Muscle of leg (tissue), 11 donors: ENCODE results near the gene AHCYL1. TPM values are rescaled to one million over a fixed set of nuclear protein-coding genes. Genes with fewer than 3 reads are reported as not detected.
A peak's percentile ranks its signal among the peaks of the same experiment; 100 is the strongest.

Source experiments
- DNase-seq: peaks from one replicate; pipeline ENCODE4 v3.0.0; 2013
- H3K27ac ChIP-seq: one replicate; pipeline ENCODE4 v1.5.1; 2013; ENCODE audit warnings: mild to moderate bottlenecking, low read length, control low read depth
- H3K27me3 ChIP-seq: one replicate; pipeline ENCODE4 v1.6.1; 2013; ENCODE audit warnings: low read length; ENCODE audit not compliant: control insufficient read depth, insufficient read depth
- H3K36me3 ChIP-seq: one replicate; pipeline ENCODE4 v1.6.1; 2013; ENCODE audit warnings: low read length; ENCODE audit not compliant: control insufficient read depth, insufficient read depth
- H3K4me1 ChIP-seq: one replicate; pipeline ENCODE4 v1.6.1; 2013; ENCODE audit warnings: low read length; ENCODE audit not compliant: control insufficient read depth, insufficient read depth
- H3K4me3 ChIP-seq: one replicate; pipeline ENCODE4 v1.5.1; 2013; ENCODE audit warnings: low read length, control low read depth
- H3K9me3 ChIP-seq: replicated peaks from 2 replicates; pipeline ENCODE4 v1.6.1; 2013; ENCODE audit warnings: low read depth, low read length; ENCODE audit not compliant: control insufficient read depth
- WGBS: methylation state at CpG from one replicate; pipeline ENCODE4 v1.1.5; 2013; ENCODE audit warnings: missing lambda C conversion rate; ENCODE audit not compliant: insufficient coverage; 5-methylcytosine and 5-hydroxymethylcytosine counted together
- polyA plus RNA-seq, 8 donors: library from polyadenylated mRNA; unstranded; fragments of 120-200 nt; gene quantifications; one replicate each; pipeline versions ENCODE4 v1.2.1 to v1.2.3, GENCODE V29; 2013; ENCODE audit warnings: inconsistent platforms in 1 of 8, low replicate concordance in 1 of 8; ENCODE audit not compliant: insufficient read length in 8 of 8, insufficient read depth in 1 of 8
- total RNA-seq: library from RNA; stranded (reverse); fragments of 120-200 nt; gene quantifications from one replicate; pipeline ENCODE4 v1.2.4, GENCODE V29; 2013

The AHCYL1 gene
- total and polyA plus RNA-seq, 9 donors = 20.6 to 50.9 (median 40.4) TPM

- Histone ChIP-seq H3K9me3 (no peaks in the 10 kb centered on the region), H3K4me1 (peaks cover 5% of the 10 kb centered on the region), H3K27me3 (no peaks in the 10 kb centered on the region), H3K4me3 (no peak overlapping the region), H3K36me3 (peaks cover 91% of the 10 kb centered on the region), H3K27ac (no peak overlapping the region)
- WGBS = 88% methylated on average over 4 of the region's 5 CpGs
- DNase-seq = no peak
Observed at GRCh38 chr1:110048240-110048639, 63.7 kb downstream of the AHCYL1 start.

GRCh38 chr1:110048923-110049601 lies 64.5 kb downstream of the AHCYL1 start:
- Histone ChIP-seq H3K9me3 (no peaks in the 10 kb centered on the region), H3K36me3 (peaks cover 91% of the 10 kb centered on the region), H3K4me1 (peaks cover 5% of the 10 kb centered on the region), H3K27me3 (no peaks in the 10 kb centered on the region), H3K4me3 (no peak overlapping the region), H3K27ac (no peak overlapping the region)
- DNase-seq = no peak
- 92% methylated on average over 6 of the region's 9 CpGs for WGBS

- peaks cover 93% of the 10 kb centered on the region for H3K36me3 ChIP-seq
- no peak overlapping the region for H3K27ac ChIP-seq
- peaks cover 5% of the 10 kb centered on the region for H3K4me1 ChIP-seq
- no peaks in the 10 kb centered on the region for H3K9me3 ChIP-seq
- H3K27me3 ChIP-seq = no peaks in the 10 kb centered on the region
- DNase-seq = no peak
- 85% methylated on average over 7 of the region's 11 CpGs for WGBS
- H3K4me3 ChIP-seq = no peak overlapping the region
Observed at GRCh38 chr1:110049801-110050601, 65.4 kb downstream of the AHCYL1 start.

GRCh38 chr1:110050602-110051261 lies 66.2 kb downstream of the AHCYL1 start:
- DNase-seq = no peak
- Histone ChIP-seq H3K27ac (no peak overlapping the region), H3K4me3 (no peak overlapping the region), H3K27me3 (no peaks in the 10 kb centered on the region), H3K4me1 (peaks cover 5% of the 10 kb centered on the region), H3K9me3 (no peaks in the 10 kb centered on the region), H3K36me3 (peaks cover 93% of the 10 kb centered on the region)
- 79% methylated on average over 2 of the region's 4 CpGs for WGBS

- H3K36me3 ChIP-seq = peaks cover 93% of the 10 kb centered on the region
- H3K9me3 ChIP-seq = no peaks in the 10 kb centered on the region
Observed at GRCh38 chr1:110051262-110051648, 66.7 kb downstream of the AHCYL1 start.

GRCh38 chr1:110053552-110054428 lies 69.2 kb downstream of the AHCYL1 start:
- DNase-seq = peak; percentile 53
- Histone ChIP-seq H3K9me3 (no peaks in the 10 kb centered on the region), H3K4me3 (no peak overlapping the region), H3K27ac (no peak overlapping the region), H3K36me3 (peaks cover 93% of the 10 kb centered on the region), H3K27me3 (no peaks in the 10 kb centered on the region), H3K4me1 (peaks cover 6% of the 10 kb centered on the region)
- WGBS = 72% methylated on average over 10 of the region's 16 CpGs

More at GRCh38 chr1:110051262-110051648, 66.7 kb downstream of the AHCYL1 start:
- DNase-seq = no peak
- Histone ChIP-seq H3K27me3 (no peaks in the 10 kb centered on the region), H3K4me1 (peaks cover 5% of the 10 kb centered on the region), H3K4me3 (no peak overlapping the region), H3K27ac (no peak overlapping the region)
- WGBS = 86% methylated on average over 1 of the region's 2 CpGs

GRCh38 chr1:110055493-110056284 lies 71.1 kb downstream of the AHCYL1 start:
- Histone ChIP-seq H3K36me3 (peaks cover 85% of the 10 kb centered on the region), H3K9me3 (no peaks in the 10 kb centered on the region), H3K27me3 (no peaks in the 10 kb centered on the region), H3K4me3 (no peak overlapping the region), H3K4me1 (peaks cover 2% of the 10 kb centered on the region), H3K27ac (no peak overlapping the region)
- DNase-seq = no peak
- WGBS = 67% methylated on average over 1 of the region's 5 CpGs

- no peaks in the 10 kb centered on the region for H3K9me3 ChIP-seq
- H3K27ac ChIP-seq = no peak overlapping the region
- H3K4me1 ChIP-seq = peaks cover 2% of the 10 kb centered on the region
- H3K27me3 ChIP-seq = no peaks in the 10 kb centered on the region
- 86% methylated on average over 4 of the region's 4 CpGs for WGBS
- H3K36me3 ChIP-seq = peaks cover 84% of the 10 kb centered on the region
- no peak overlapping the region for H3K4me3 ChIP-seq
- no peak for DNase-seq
Observed at GRCh38 chr1:110056285-110056683, 71.7 kb downstream of the AHCYL1 start.

- no peak overlapping the region for H3K27ac ChIP-seq
- DNase-seq = no peak
- H3K36me3 ChIP-seq = peaks cover 83% of the 10 kb centered on the region
- H3K4me1 ChIP-seq = peaks cover 2% of the 10 kb centered on the region
- no peaks in the 10 kb centered on the region for H3K27me3 ChIP-seq
- no peaks in the 10 kb centered on the region for H3K9me3 ChIP-seq
- no peak overlapping the region for H3K4me3 ChIP-seq
- 58% methylated on average over 3 of the region's 3 CpGs for WGBS
Observed at GRCh38 chr1:110056776-110057175, 72.2 kb downstream of the AHCYL1 start.
